ENCODE results near the gene TRMT61A. TPM values are rescaled to one million over a fixed set of nuclear protein-coding genes. Genes with fewer than 3 reads are reported as not detected.

Gene TRMT61A
- total RNA-seq, 4 donors from 2014 or later = 12.4 to 36.0 (median 15.1) TPM

DNA sequence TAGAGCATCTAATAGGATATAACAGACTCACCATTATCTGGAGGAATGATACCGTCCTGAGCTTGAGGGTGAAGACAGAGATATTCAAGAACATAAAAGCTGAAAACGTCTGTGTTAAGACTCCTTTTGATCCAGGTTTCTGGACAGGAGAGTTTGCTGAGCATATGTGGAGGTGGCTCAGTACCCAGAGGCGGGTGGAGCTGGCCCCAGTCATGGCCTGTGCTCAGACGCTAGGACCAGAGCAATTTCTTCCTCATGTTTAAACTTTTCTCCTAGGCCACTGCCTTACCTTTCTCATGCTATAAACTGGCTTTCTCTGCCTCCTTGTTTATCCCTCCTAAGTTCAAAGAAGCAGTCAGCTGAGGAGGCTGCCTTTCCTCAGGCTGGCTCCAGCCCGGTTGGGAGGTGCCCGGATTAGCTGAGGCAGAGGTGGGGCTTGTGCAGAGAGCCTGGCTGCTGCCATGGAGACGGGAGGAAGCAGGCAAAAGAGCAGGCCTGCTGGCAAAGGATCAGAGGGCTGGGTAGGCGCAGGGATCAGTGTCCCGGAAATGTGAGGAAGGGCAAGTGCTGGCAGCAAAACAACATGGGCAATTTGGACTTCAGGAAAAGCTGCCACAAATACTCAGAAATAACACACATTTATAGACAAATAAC is 47.5 kb downstream of the TRMT61A start:
- DNase-seq (ENCODE audit: low spot score) = peak; percentile 58
- peak; percentile 96 for ATAC-seq (ENCODE audit: low FRiP score)
- TF ChIP-seq, protein P1, sequence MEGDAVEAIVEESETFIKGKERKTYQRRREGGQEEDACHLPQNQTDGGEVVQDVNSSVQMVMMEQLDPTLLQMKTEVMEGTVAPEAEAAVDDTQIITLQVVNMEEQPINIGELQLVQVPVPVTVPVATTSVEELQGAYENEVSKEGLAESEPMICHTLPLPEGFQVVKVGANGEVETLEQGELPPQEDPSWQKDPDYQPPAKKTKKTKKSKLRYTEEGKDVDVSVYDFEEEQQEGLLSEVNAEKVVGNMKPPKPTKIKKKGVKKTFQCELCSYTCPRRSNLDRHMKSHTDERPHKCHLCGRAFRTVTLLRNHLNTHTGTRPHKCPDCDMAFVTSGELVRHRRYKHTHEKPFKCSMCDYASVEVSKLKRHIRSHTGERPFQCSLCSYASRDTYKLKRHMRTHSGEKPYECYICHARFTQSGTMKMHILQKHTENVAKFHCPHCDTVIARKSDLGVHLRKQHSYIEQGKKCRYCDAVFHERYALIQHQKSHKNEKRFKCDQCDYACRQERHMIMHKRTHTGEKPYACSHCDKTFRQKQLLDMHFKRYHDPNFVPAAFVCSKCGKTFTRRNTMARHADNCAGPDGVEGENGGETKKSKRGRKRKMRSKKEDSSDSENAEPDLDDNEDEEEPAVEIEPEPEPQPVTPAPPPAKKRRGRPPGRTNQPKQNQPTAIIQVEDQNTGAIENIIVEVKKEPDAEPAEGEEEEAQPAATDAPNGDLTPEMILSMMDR (IDR thresholded peaks at IDR 0.05) = no peak

GRCh38 chr14:103578401-103579075 is 49.5 kb downstream of the TRMT61A start:
- no peak for DNase-seq (ENCODE audit: low spot score)
- no peak for ATAC-seq (ENCODE audit: low FRiP score)
- TF ChIP-seq, protein P1 (IDR thresholded peaks at IDR 0.05) = no peak

DNA sequence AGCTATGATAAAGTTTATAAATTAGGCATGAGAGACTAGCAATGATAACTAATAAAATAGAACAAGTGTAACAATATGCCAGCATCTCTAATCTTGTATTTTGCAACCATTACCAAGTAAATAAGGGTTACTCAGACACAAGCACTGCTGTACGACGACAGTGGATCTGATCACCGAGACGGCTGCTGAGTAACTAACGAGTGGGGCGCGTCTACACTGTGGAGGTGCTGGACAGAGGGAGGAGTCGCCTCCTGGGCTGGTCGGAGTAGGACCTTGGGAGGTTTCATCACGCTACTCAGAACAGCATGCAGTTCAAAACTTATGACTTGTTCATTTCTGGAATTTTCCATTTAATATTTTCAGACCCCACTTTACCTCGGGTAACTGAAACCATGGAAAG is 52.2 kb downstream of the TRMT61A start:
- ATAC-seq (ENCODE audit: low FRiP score) = no peak
- TF ChIP-seq, protein P1 (IDR thresholded peaks at IDR 0.05) = no peak

DNA sequence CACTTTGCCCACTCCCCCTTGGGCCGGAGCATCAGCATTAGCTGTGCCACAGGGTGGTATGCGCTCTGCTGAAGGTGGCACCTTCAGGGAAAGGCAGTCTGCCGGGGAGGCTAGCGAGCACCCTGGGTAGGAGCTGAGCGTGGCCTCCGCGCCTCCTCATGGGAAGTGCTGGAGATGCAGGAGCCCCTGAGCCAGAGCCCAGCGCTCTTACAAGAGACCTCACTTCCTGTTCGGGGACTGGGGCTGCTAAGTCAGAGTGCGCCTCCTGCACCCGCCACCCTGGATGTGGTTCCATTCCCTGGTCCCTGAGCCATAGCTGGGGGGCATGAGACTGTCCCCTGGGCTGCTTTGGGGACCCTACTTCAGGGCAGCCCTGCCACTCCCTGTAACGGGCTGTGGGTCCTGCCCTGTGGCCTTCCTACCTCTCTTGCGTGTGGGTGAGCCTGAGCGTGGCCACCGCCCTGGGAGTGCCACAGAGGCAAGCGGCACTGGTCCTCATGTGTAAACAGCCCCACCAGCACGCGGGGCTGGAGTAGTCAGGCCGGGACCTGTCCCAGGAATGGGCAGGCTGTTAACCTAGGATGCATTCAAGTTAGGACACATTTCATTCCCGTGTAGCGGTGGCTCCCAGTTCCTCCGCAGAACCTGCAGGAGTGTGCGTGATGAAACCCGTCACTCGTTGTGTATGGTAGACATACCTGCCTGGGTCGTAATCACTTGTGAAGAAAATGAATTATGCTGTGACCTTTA is 53.1 kb downstream of the TRMT61A start:
- TF ChIP-seq, protein P1 (IDR thresholded peaks at IDR 0.05) = no peak
- DNase-seq (ENCODE audit: low spot score) = no peak
- no peak for ATAC-seq (ENCODE audit: low FRiP score)

More for the DNA sequence above, 52.2 kb downstream of the TRMT61A start:
- no peak for DNase-seq (ENCODE audit: low spot score)

DNA sequence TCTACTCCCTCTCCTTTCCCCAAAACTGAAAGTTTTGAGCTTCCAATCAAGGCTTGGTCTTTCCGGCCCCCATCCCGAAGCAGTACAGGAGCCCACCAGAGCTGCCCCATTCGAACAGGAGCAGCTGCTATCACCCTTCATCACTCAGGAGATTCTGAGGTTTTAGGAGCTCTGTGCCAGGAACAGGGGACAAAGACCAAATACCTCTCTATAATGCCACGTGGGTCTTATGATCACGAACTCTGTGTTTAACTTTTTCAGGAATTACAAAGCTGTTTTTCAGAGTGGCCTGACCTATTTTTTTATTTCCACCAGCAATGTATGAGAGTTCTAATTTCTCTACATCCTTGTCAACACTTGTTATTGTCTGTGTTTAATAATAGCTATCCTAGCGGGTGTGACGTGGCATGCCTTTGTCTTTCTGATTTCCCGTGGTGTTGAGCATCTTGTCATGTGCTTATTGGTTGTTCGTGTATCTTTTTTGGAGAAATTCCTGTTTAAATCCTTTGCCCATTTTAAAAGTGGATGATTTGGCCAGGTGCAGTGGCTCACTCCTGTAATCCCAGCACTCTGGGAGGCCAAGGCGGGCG is 55.4 kb downstream of the TRMT61A start:
- TF ChIP-seq, protein P1 (IDR thresholded peaks at IDR 0.05) = no peak
- no peak for DNase-seq (ENCODE audit: low spot score)
- no peak for ATAC-seq (ENCODE audit: low FRiP score)

Small RNAs within 50 kb of the gene (small RNA-seq; reads per million reads assigned to genes)
- gene RNU4-68P = not detected
- gene RNU7-160P = not detected

Other genes starting within 250 kb of the TRMT61A start
- 100 to 1,000 TPM; 157 to 399 (median 292) TPM for gene EIF5, start 195.0 kb upstream of the TRMT61A start, total RNA-seq
- gene MARK3, start 143.8 kb upstream of the TRMT61A start, total RNA-seq = 100 to 1,000 TPM in 3 of 4 donors, 10 to 100 TPM in 1; 78.8 to 133 (median 121) TPM
- 100 to 1,000 TPM; 173 to 275 (median 217) TPM for gene CKB, start 6.4 kb upstream of the TRMT61A start, total RNA-seq
- 10 to 100 TPM; 29.2 to 51.2 (median 42.9) TPM for gene BAG5, start 33.5 kb downstream of the TRMT61A start, total RNA-seq
- 10 to 100 TPM; 15.3 to 61.5 (median 27.5) TPM for gene COA8, start 33.8 kb downstream of the TRMT61A start, total RNA-seq
- gene KLC1, start 100.0 kb downstream of the TRMT61A start, total RNA-seq = 100 to 1,000 TPM; 195 to 349 (median 289) TPM
- gene XRCC3, start 186.3 kb downstream of the TRMT61A start, total RNA-seq = 1 to 10 TPM; 2.7 to 8.2 (median 4.0) TPM
- gene ZFYVE21, start 186.6 kb downstream of the TRMT61A start, total RNA-seq = 100 to 1,000 TPM in 2 of 4 donors, 10 to 100 TPM in 2; 66.1 to 145 (median 97.1) TPM